SK-N-SH (cell line): ENCODE data around the gene GLS. TPM values are rescaled to one million over a fixed set of nuclear protein-coding genes. Genes with fewer than 3 reads are reported as not detected.

Source experiments
- CTCF ChIA-PET: fragments of 300-600, 350-600 bp; formaldehyde crosslinking; extraction: SDS; loops from one replicate; lab custom pipeline; 2021; lab: Yijun Ruan, JAX
- POLR2A ChIA-PET: fragments of 350-600 bp; sonication (Branson Sonifier 250); formaldehyde crosslinking; extraction: SDS; loops from one replicate; lab custom pipeline; 2020; ENCODE audit warnings: antibody characterized with exemption, inconsistent platforms; lab: Yijun Ruan, JAX
- DNase-seq: peaks from one replicate; pipeline ENCODE4 v3.0.0; 2012
- H2AFZ ChIP-seq: fragments of 200-600 bp; sonication (generic); 2 replicates; pipeline ENCODE4 v1.8.1; 2016; ENCODE audit warnings: antibody characterized with exemption, mild to moderate bottlenecking, low read depth
- H3F3A ChIP-seq: fragments of 200-600 bp; sonication (generic); replicated peaks from 2 replicates; pipeline ENCODE3; 2016; ENCODE audit warnings: antibody characterized with exemption, mild to moderate bottlenecking; ENCODE audit not compliant: insufficient read depth
- H3K27ac ChIP-seq, 2 experiments: fragments of 200-500 bp in 1 of 2; fragments of 200-600 bp in 1 of 2; sonication (Bioruptor generic) in 1 of 2; sonication (generic), shearing (Covaris generic) in 1 of 2; 2 replicates each; pipeline versions ENCODE4 v1.5.1 to v1.6.1; 2014 to 2016; ENCODE audit warnings: low read depth in 2 of 2, inconsistent platforms in 1 of 2, low read length in 1 of 2, mild to moderate bottlenecking in 1 of 2, mixed read lengths in 1 of 2
- H3K27me3 ChIP-seq: fragments of 200-600 bp; sonication (generic), shearing (Covaris generic); 2 replicates; pipeline ENCODE4 v1.6.1; 2016; ENCODE audit warnings: mixed run types; ENCODE audit not compliant: insufficient read depth
- H3K36me3 ChIP-seq, 2 experiments: fragments of 200-500 bp in 1 of 2; fragments of 200-600 bp in 1 of 2; sonication (Bioruptor generic) in 1 of 2; sonication (generic) in 1 of 2; replicated peaks in 1 of 2; 2 replicates each; pipeline versions ENCODE3 to v1.5.1; 2014 to 2016; ENCODE audit warnings: low read length in 1 of 2, mild to moderate bottlenecking in 1 of 2; ENCODE audit not compliant: insufficient read depth in 2 of 2, control insufficient read depth in 1 of 2
- H3K4me1 ChIP-seq, 2 experiments: fragments of 200-500 bp in 1 of 2; fragments of 200-600 bp in 1 of 2; sonication (Bioruptor generic) in 1 of 2; sonication (generic), shearing (Covaris generic) in 1 of 2; 2 replicates each; pipeline versions ENCODE4 v1.5.1 to v1.6.1; 2014 to 2016; ENCODE audit warnings: low read depth in 1 of 2, low read length in 1 of 2, mixed run types in 1 of 2; ENCODE audit not compliant: insufficient read depth in 2 of 2, control insufficient read depth in 1 of 2
- H3K4me2 ChIP-seq: fragments of 200-600 bp; sonication (generic), shearing (Covaris generic); 2 replicates; pipeline ENCODE4 v1.6.1; 2017; ENCODE audit warnings: mixed run types
- H3K4me3 ChIP-seq, 2 experiments: fragments of 200-500 bp in 1 of 2; fragments of 200-600 bp in 1 of 2; sonication (Bioruptor generic) in 1 of 2; sonication (generic), shearing (Covaris generic) in 1 of 2; 2 replicates each; pipeline versions ENCODE4 v1.5.1 to v1.8.1; 2014 to 2016; ENCODE audit warnings: low read depth in 2 of 2, inconsistent platforms in 1 of 2, low read length in 1 of 2, mild to moderate bottlenecking in 1 of 2, mixed read lengths in 1 of 2, moderate library complexity in 1 of 2
- H3K79me2 ChIP-seq: fragments of 200-600 bp; sonication (generic); 2 replicates; pipeline ENCODE4 v1.8.1; 2017; ENCODE audit warnings: mild to moderate bottlenecking; ENCODE audit not compliant: insufficient read depth
- H3K9ac ChIP-seq: fragments of 200-600 bp; sonication (generic); 2 replicates; pipeline ENCODE4 v1.6.1; 2017; ENCODE audit warnings: mixed run types
- H3K9me2 ChIP-seq: fragments of 200-600 bp; sonication (generic); 2 replicates; pipeline ENCODE4 v1.6.1; 2017; ENCODE audit warnings: mixed run types
- H3K9me3 ChIP-seq: fragments of 200-600 bp; sonication (generic); 2 replicates; pipeline ENCODE4 v1.6.1; 2017; ENCODE audit warnings: mixed run types, mild to moderate bottlenecking, moderate library complexity
- H4K20me1 ChIP-seq: fragments of 200-600 bp; sonication (generic); 2 replicates; pipeline ENCODE4 v1.6.1; 2017; ENCODE audit warnings: mild to moderate bottlenecking, mixed run types; ENCODE audit not compliant: insufficient read depth
- CTCF ChIP-seq: fragments of 200-600 bp; sonication (generic); IDR thresholded peaks from 2 replicates; pipeline ENCODE4 v1.6.1; 2017; ENCODE audit warnings: antibody characterized with exemption, mild to moderate bottlenecking, moderate library complexity
- ELF1 ChIP-seq: IDR thresholded peaks from 2 replicates; pipeline ENCODE4 v1.4.0; 2012
- FOSL2 ChIP-seq: IDR thresholded peaks from 2 replicates; pipeline ENCODE4 v1.4.0; 2012; ENCODE audit warnings: low read depth, mild to moderate bottlenecking, moderate library complexity, borderline replicate concordance
- FOXJ3 ChIP-seq: sonication (generic); formaldehyde crosslinking; IDR thresholded peaks from 2 replicates; pipeline ENCODE4 v1.5.1; 2020; ENCODE audit warnings: mild to moderate bottlenecking, missing genetic modification reagents
- FOXM1 ChIP-seq: IDR thresholded peaks from 2 replicates; pipeline ENCODE4 v1.4.0; 2012; ENCODE audit warnings: low read depth, mild to moderate bottlenecking
- GABPA ChIP-seq: IDR thresholded peaks from 2 replicates; pipeline ENCODE4 v1.4.0; 2012; ENCODE audit warnings: low read depth, mild to moderate bottlenecking
- MAX ChIP-seq: IDR thresholded peaks from 2 replicates; pipeline ENCODE4 v1.4.0; 2012; ENCODE audit warnings: low read depth
- MEF2A ChIP-seq: IDR thresholded peaks from 2 replicates; pipeline ENCODE4 v1.4.0; 2012; ENCODE audit warnings: low read depth, borderline replicate concordance
- NFIC ChIP-seq: IDR thresholded peaks from 2 replicates; pipeline ENCODE4 v1.4.0; 2012; ENCODE audit warnings: borderline replicate concordance
- NRF1 ChIP-seq: IDR thresholded peaks from 2 replicates; pipeline ENCODE4 v1.6.1; 2012; ENCODE audit warnings: low read depth, mild to moderate bottlenecking, low read length
- POLR2AphosphoS5 ChIP-seq: IDR thresholded peaks from 2 replicates; pipeline ENCODE4 v1.6.1; 2012; ENCODE audit warnings: low read depth, low read length
- RAD21 ChIP-seq: IDR thresholded peaks from 2 replicates; pipeline ENCODE4 v1.6.1; 2012; ENCODE audit warnings: mild to moderate bottlenecking, low read length
- RCOR1 ChIP-seq: fragments of 150-350 bp; IDR thresholded peaks from 2 replicates; pipeline ENCODE4 v1.6.1; 2017; ENCODE audit warnings: antibody characterized with exemption, low read length
- TCF12 ChIP-seq: IDR thresholded peaks from 2 replicates; pipeline ENCODE4 v1.4.0; 2012
- TEAD4 ChIP-seq: IDR thresholded peaks from 2 replicates; pipeline ENCODE4 v1.4.0; 2012; ENCODE audit warnings: mild to moderate bottlenecking, borderline replicate concordance; ENCODE audit not compliant: insufficient read depth
- USF1 ChIP-seq: IDR thresholded peaks from 2 replicates; pipeline ENCODE4 v1.4.0; 2012; ENCODE audit warnings: low read depth, borderline replicate concordance
- USF2 ChIP-seq: fragments of 150-350 bp; IDR thresholded peaks from 2 replicates; pipeline ENCODE4 v1.6.1; 2017; ENCODE audit warnings: antibody characterized with exemption, low read length, low read depth, borderline replicate concordance
- YY1 ChIP-seq: IDR thresholded peaks from 2 replicates; pipeline ENCODE4 v1.4.0; 2012; ENCODE audit warnings: low read depth, mild to moderate bottlenecking
- ZBTB33 ChIP-seq: IDR thresholded peaks from 2 replicates; pipeline ENCODE4 v1.4.0; 2012; ENCODE audit warnings: low read depth, borderline replicate concordance
- WGBS: methylation state at CpG from one replicate; pipeline ENCODE4 v1.1.6; 2017; ENCODE audit warnings: low lambda C conversion rate; 5-methylcytosine and 5-hydroxymethylcytosine counted together
- polyA plus RNA-seq, 3 experiments: library from polyadenylated mRNA; depleted of rRNA; stranded (reverse); fragments of >200 nt; gene quantifications; 2 replicates each; pipeline ENCODE4 v1.2.3, GENCODE V29; 2012

GLS gene
- polyA plus RNA-seq, 1 of the 3 experiments (the other 2 are of a cell fraction) = 37.2 TPM

- peak overlapping the region; percentile 56 for H3K4me2 ChIP-seq
- H2AFZ ChIP-seq = no peak overlapping the region
- whole genome bisulfite sequencing = 31% methylated on average over 2 of the region's 2 CpGs
- H3K9ac ChIP-seq = 0 out of 2 replicates have a peak overlapping the region, but pooled peaks have one; percentile 0
- POLR2A ChIA-PET = no interaction called here
- no peaks in the 10 kb centered on the region for H4K20me1 ChIP-seq
- no peak for TF ChIP-seq MAX
- no peak for TF ChIP-seq ZBTB33
- TF ChIP-seq NFIC = no peak
- TF ChIP-seq FOSL2 = no peak
- TF ChIP-seq ELF1 = peak; percentile 21; the same call in 1 of the 2 replicates
- TF ChIP-seq FOXJ3 (CRISPR knock-in tag) = no peak
- no peak; the same call in 1 of the 2 replicates for TF ChIP-seq POLR2AphosphoS5
- TF ChIP-seq RCOR1 = no peak
- no peak for TF ChIP-seq FOXM1
- TF ChIP-seq GABPA = no peak
- peak; percentile 31; the same call in 1 of the 2 replicates for TF ChIP-seq RAD21
- no peak for TF ChIP-seq TCF12
- peak; percentile 39 for TF ChIP-seq CTCF
- CTCF ChIA-PET = interaction anchor here (0.7 to 1.4 kb wide), 6 partner anchors 19 to 158 kb away, joined by 3 to 6 read pairs (median 3); no protein-coding TSS in a partner anchor
- no peak overlapping the region for H3K4me3 ChIP-seq
- peaks cover 52% of the 10 kb centered on the region for H3F3A ChIP-seq
- no peaks in the 10 kb centered on the region for H3K27me3 ChIP-seq
- peaks cover 25 to 29% of the 10 kb centered on the region in 2 experiments for H3K4me1 ChIP-seq
- no peaks in the 10 kb centered on the region for H3K9me3 ChIP-seq
- no peaks in the 10 kb centered on the region for H3K79me2 ChIP-seq
- H3K9me2 ChIP-seq = no peaks in the 10 kb centered on the region
- DNase-seq = no peak
- H3K27ac ChIP-seq = peak overlapping the region; percentile 64 to 85
- H3K36me3 ChIP-seq = no peaks in the 10 kb centered on the region
Measured at GRCh38 chr2:190947711-190948251, 67.2 kb downstream of the GLS start.

GRCh38 chr2:190948671-190949070 lies 68.0 kb downstream of the GLS start:
- H3K9me3 ChIP-seq = no peaks in the 10 kb centered on the region
- no peak for DNase-seq
- H3K9ac ChIP-seq = no peak overlapping the region
- peaks cover 43% of the 10 kb centered on the region for H3F3A ChIP-seq
- no peak overlapping the region for H3K4me3 ChIP-seq
- WGBS = 78% methylated on average over 2 of the region's 2 CpGs
- CTCF ChIA-PET = interaction anchor here (1.3 kb wide), 1 partner anchor 60 kb away, joined by 6 read pairs; no protein-coding TSS in a partner anchor
- POLR2A ChIA-PET = no interaction called here
- H4K20me1 ChIP-seq = no peaks in the 10 kb centered on the region
- peak overlapping the region; percentile 64 to 85; a peak in 3 of 4 replicates for H3K27ac ChIP-seq
- H3K4me2 ChIP-seq = no peak overlapping the region; the same call in 1 of the 2 replicates
- no peaks in the 10 kb centered on the region for H3K36me3 ChIP-seq
- H2AFZ ChIP-seq = no peak overlapping the region
- H3K4me1 ChIP-seq = peaks cover 25 to 32% of the 10 kb centered on the region in 2 experiments
- H3K27me3 ChIP-seq = no peaks in the 10 kb centered on the region
- H3K79me2 ChIP-seq = no peaks in the 10 kb centered on the region
- no peaks in the 10 kb centered on the region for H3K9me2 ChIP-seq
- TF ChIP-seq FOSL2 = no peak
- TF ChIP-seq NFIC = no peak
- TF ChIP-seq NRF1 = no peak
- TF ChIP-seq MEF2A = no peak
- no peak for TF ChIP-seq TEAD4
- no peak for TF ChIP-seq YY1
- no peak for TF ChIP-seq ZBTB33
- TF ChIP-seq USF1 = no peak
- no peak for TF ChIP-seq RAD21
- TF ChIP-seq USF2 = no peak
- TF ChIP-seq TCF12 = no peak
- TF ChIP-seq POLR2AphosphoS5 = no peak
